Measurements from ENCODE around the gene SART1.

GRCh38 chr11:65915821-65916251, 45.7 kb upstream of the SART1 start:
- TF ChIP-seq MAX (IDR thresholded peaks at IDR 0.05) (0 out of 2 replicates have a peak, but pooled peaks have one; percentile 47), NFIC (IDR thresholded peaks at IDR 0.05) (peak; percentile 71), CEBPB (IDR thresholded peaks at IDR 0.05) (no peak), FOXM1 (IDR thresholded peaks at IDR 0.05; ENCODE audit: borderline replicate concordance, low read depth) (0 out of 2 replicates have a peak, but pooled peaks have one; percentile 29), RAD21 (IDR thresholded peaks at IDR 0.05; ENCODE audit: low read depth) (no peak), TAF1 (IDR thresholded peaks at IDR 0.05; ENCODE audit: low read depth) (no peak), YY1 (IDR thresholded peaks at IDR 0.05; ENCODE audit: low read depth) (no peak)
